Heart left ventricle (tissue), 16 donors: ENCODE data around the gene PPP2R3C. TPM values are rescaled to one million over a fixed set of nuclear protein-coding genes. Genes with fewer than 3 reads are reported as not detected.

Experiments
- ATAC-seq, 4 donors: fragments of 200-7000 bp; cut with Tn5 transposase; one replicate each; pipeline ENCODE4 v1.9.1; 2020 to 2022; ENCODE audit warnings: moderate library complexity in 4 of 4, mild to moderate bottlenecking in 3 of 4, moderate number of reproducible peaks in 1 of 4
- DNase-seq, 5 donors: peaks; one replicate each; pipeline ENCODE4 v3.0.0-alpha.2; 2020
- H3K27ac ChIP-seq, 12 donors: fragments of 200-600 bp; sonication (generic) in 4 of 12; one replicate each; pipeline versions ENCODE4 v1.5.0 to v1.8.0; 2016 to 2022; ENCODE audit warnings: mild to moderate bottlenecking in 2 of 12
- H3K27me3 ChIP-seq, 9 donors: fragments of 200-600 bp; sonication (generic) in 2 of 9; one replicate each; pipeline versions ENCODE4 v1.5.1 to v1.8.0; 2016 to 2022; ENCODE audit warnings: mild to moderate bottlenecking in 3 of 9
- H3K36me3 ChIP-seq, 9 donors: fragments of 200-600 bp; sonication (generic) in 2 of 9; one replicate each; pipeline versions ENCODE4 v1.5.0 to v1.8.0; 2018 to 2022; ENCODE audit warnings: mild to moderate bottlenecking in 2 of 9
- H3K4me1 ChIP-seq, 12 donors: fragments of 200-600 bp; sonication (generic) in 4 of 12; one replicate each; pipeline versions ENCODE4 v1.5.0 to v1.8.0; 2016 to 2022; ENCODE audit warnings: mild to moderate bottlenecking in 3 of 12
- H3K4me3 ChIP-seq, 12 donors: fragments of 200-600 bp; sonication (generic) in 4 of 12; one replicate each; pipeline versions ENCODE4 v1.5.0 to v1.8.0; 2017 to 2022; ENCODE audit warnings: mild to moderate bottlenecking in 9 of 12, moderate library complexity in 4 of 12
- H3K9me3 ChIP-seq, 12 donors: fragments of 200-600 bp; sonication (generic) in 4 of 12; one replicate each; pipeline versions ENCODE4 v1.5.0 to v1.8.0; 2016 to 2022; ENCODE audit warnings: mild to moderate bottlenecking in 1 of 12
- CTCF ChIP-seq, 12 donors: fragments of 200-600 bp; sonication (generic) in 4 of 12; IDR thresholded peaks; one replicate each; pipeline versions ENCODE4 v1.5.0 to v1.8.0; 2018 to 2022; ENCODE audit warnings: antibody characterized with exemption in 12 of 12, mild to moderate bottlenecking in 5 of 12
- POLR2A ChIP-seq, 2 donors: fragments of 450-650 bp; IDR thresholded peaks; one replicate each; pipeline ENCODE4 v1.6.1; 2017; ENCODE audit warnings: antibody characterized with exemption in 2 of 2, mild to moderate bottlenecking in 2 of 2, moderate library complexity in 2 of 2
- WGBS, 4 donors: extraction: QIAGEN DNeasy Blood & Tissue Kit in 2 of 4; methylation state at CpG; one replicate each; pipeline versions ENCODE4 v1.1.5 to v1.1.7; 2013 to 2018; 5-methylcytosine and 5-hydroxymethylcytosine counted together
- intact Hi-C, 10 donors: fragments of 100-400 bp; cut with DNase I; formaldehyde crosslinking; loops; one replicate each; pipeline versions ENCODE4 v1.11.1 to v1.14.2; 2022
- polyA plus RNA-seq, 2 donors: library from polyadenylated mRNA; stranded (reverse); fragments of 200-250 nt; gene quantifications; one replicate each; pipeline ENCODE4 v1.2.3, GENCODE V29; 2013
- total RNA-seq, 9 donors: library from RNA; depleted of rRNA in 2 of 9; stranded (reverse); fragments of >200 nt in 2 of 9; fragmentation: NEBNext Ultra II Directional in 3 of 9; extraction: Animal tissue kit (Norgen Biotek cat#: 25700) in 3 of 9; gene quantifications; one replicate each; pipeline versions ENCODE4 v1.1.0 to v1.2.4, GENCODE V29; 2016 to 2023
- donor health status: ischemic (EF 13 %, LVEDD 7.1; RV severe dilation, severe dysfunction).
- donor health status: healthy with polysubstance abuse.
- donor health status: DM: no; HTN: yes; CAD: no.
- donor health status: DM: no; HTN: no; CAD: no.
- donor health status: ischemic (EF 25% LVEDD 6.9; RV normal size, moderate dysfunction).
- donor health status: ischemic (EF 25% LVEDD 5.7; RV mildly dilated, moderate dysfunction).
- donor health status: healthy.
- donor health status: DM: yes; HTN: yes; CAD: no.
- donor health status: ischemic (EF 35%, LVEDD 5.7; RV mildly dilated, moderate dysfunction).
- donor health status: nonischemic (EF 11% LVEDD 7.7; RV severe dilation, severe dysfunction).
- donor health status: DM: yes; HTN: yes; CAD: no.
- donor health status: PGD.
- donor health status: ischemic (EF 29% LVEDD 5.4; RV normal size, mild dysfunction).
- donor health status: nonischemic (EF 23%, LVEDD 6.1; RV moderate dilation, normal function).

PPP2R3C gene
- total and polyA plus RNA-seq, 11 donors: 15.2 to 37.3 (median 28.5) TPM

GRCh38 chr14:35133542-35134328, 11.9 kb upstream of the PPP2R3C start:
- Histone ChIP-seq H3K36me3 (peaks cover 0 to 30% (median 6%) of the 10 kb centered on the region in 9 donors), H3K27ac (no peak overlapping the region), H3K27me3 (no peaks in the 10 kb centered on the region), H3K4me3 (no peak overlapping the region), H3K9me3 (peaks cover 0 to 8% (median 0%) of the 10 kb centered on the region in 12 donors), H3K4me1 (peaks cover 0 to 12% (median 3%) of the 10 kb centered on the region in 12 donors)
- intact Hi-C loops: loop anchor here in 1 of 10 donors (5.0 kb wide), 1 partner anchor 279 kb away; no protein-coding TSS in a partner anchor
- DNase-seq: no peak
- WGBS, 4 donors: 74 to 87% (median 82%) methylated on average over 5 to 6 of the region's 6 CpGs
- TF ChIP-seq POLR2A (IDR thresholded peaks at IDR 0.05): no peak
- TF ChIP-seq CTCF (IDR thresholded peaks at IDR 0.05): no peak
- ATAC-seq: no peak

- Histone ChIP-seq H3K9me3 (no peaks in the 10 kb centered on the region), H3K27me3 (no peaks in the 10 kb centered on the region), H3K36me3 (peaks cover 0 to 30% (median 9%) of the 10 kb centered on the region in 9 donors), H3K4me3 (peak overlapping the region in 1 of 12 donors; percentile 85), H3K27ac (no peak overlapping the region), H3K4me1 (peaks cover 0 to 44% (median 18%) of the 10 kb centered on the region in 12 donors)
- TF ChIP-seq POLR2A (IDR thresholded peaks at IDR 0.05) (no peak), CTCF (IDR thresholded peaks at IDR 0.05) (no peak)
- ATAC-seq: no peak
- intact Hi-C loops: loop anchor here in 6 of 10 donors (5.0 to 10.0 kb wide), 7 partner anchors 77 to 683 kb away; partner anchors contain the start of genes BAZ1A (in 1 of the 6), FAM177A1 (in 1 of the 6), NFKBIA (in 1 of the 6) and RALGAPA1 (in 1 of the 6)
- 96 to 100% (median 96%) methylated on average over 1 of the region's 1 CpG for WGBS, 4 donors
- DNase-seq: no peak
Measured at GRCh38 chr14:35124127-35124526, 2.3 kb upstream of the PPP2R3C start.

GRCh38 chr14:35123388-35123703, 1.6 kb upstream of the PPP2R3C start:
- no peaks in the 10 kb centered on the region for H3K9me3 ChIP-seq
- intact Hi-C loops: loop anchor here in 6 of 10 donors (2.0 to 10.0 kb wide), 8 partner anchors 76 to 684 kb away; partner anchors contain the start of genes BAZ1A (in 2 of the 6), FAM177A1 (in 1 of the 6), NFKBIA (in 1 of the 6) and RALGAPA1 (in 1 of the 6)
- peak overlapping the region in 11 of 12 donors; percentile 64 to 86 (median 69) for H3K4me3 ChIP-seq
- H3K36me3 ChIP-seq: peaks cover 0 to 30% (median 9%) of the 10 kb centered on the region in 9 donors
- TF ChIP-seq CTCF (IDR thresholded peaks at IDR 0.05) (no peak), POLR2A (IDR thresholded peaks at IDR 0.05) (no peak)
- DNase-seq: no peak
- peak overlapping the region in 7 of 12 donors; percentile 91 to 100 (median 96) for H3K27ac ChIP-seq
- ATAC-seq: no peak
- H3K4me1 ChIP-seq: peaks cover 0 to 45% (median 18%) of the 10 kb centered on the region in 12 donors
- WGBS, 4 donors: 54 to 59% (median 57%) methylated on average over 3 of the region's 3 CpGs
- H3K27me3 ChIP-seq: no peaks in the 10 kb centered on the region
